ENCODE measurements around the gene GSTM3.

DNA sequence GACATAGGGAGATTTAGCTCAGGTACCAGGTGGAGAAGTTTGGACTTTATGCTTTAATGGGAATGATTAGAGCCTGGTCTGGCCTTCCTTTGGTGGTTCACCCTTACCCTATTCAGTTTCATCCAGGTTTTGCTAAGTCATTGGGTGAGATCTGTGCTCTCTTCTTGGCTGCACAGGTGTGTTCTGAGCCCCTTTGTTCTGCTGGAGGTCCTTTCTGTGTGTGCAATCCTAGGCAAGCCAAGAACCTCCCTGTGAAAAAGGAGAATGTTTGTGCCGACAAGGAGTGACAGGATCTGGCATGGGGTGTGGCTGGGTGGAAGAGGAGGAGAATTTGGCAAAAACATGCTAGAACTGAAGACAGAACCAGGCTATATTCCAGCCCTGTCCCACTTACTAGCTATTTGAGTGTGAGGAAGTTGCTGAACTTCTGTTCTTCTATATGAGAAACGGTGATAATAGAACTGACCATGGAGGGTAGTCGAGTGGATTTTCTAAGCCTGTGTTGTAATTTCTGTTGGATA lies 24.2 kb downstream of the GSTM3 start:
- TF ChIP-seq RAD21 (CRISPR knock-in tag; conservative IDR thresholded peaks at IDR 0.05 in 1 of 2, IDR thresholded peaks at IDR 0.05 in 1 of 2) (no peak), LARP7 (IDR thresholded peaks at IDR 0.05) (no peak), POLR2A (conservative IDR thresholded peaks at IDR 0.05) (no peak), CREB1 (IDR thresholded peaks at IDR 0.05) (no peak), CREB1 (CRISPR knock-in tag; IDR thresholded peaks at IDR 0.05) (no peak), ETV1 (tag; conservative IDR thresholded peaks at IDR 0.05; ENCODE audit: low read depth) (no peak)
- TF ChIP-seq, protein P1, sequence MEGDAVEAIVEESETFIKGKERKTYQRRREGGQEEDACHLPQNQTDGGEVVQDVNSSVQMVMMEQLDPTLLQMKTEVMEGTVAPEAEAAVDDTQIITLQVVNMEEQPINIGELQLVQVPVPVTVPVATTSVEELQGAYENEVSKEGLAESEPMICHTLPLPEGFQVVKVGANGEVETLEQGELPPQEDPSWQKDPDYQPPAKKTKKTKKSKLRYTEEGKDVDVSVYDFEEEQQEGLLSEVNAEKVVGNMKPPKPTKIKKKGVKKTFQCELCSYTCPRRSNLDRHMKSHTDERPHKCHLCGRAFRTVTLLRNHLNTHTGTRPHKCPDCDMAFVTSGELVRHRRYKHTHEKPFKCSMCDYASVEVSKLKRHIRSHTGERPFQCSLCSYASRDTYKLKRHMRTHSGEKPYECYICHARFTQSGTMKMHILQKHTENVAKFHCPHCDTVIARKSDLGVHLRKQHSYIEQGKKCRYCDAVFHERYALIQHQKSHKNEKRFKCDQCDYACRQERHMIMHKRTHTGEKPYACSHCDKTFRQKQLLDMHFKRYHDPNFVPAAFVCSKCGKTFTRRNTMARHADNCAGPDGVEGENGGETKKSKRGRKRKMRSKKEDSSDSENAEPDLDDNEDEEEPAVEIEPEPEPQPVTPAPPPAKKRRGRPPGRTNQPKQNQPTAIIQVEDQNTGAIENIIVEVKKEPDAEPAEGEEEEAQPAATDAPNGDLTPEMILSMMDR (IDR thresholded peaks at IDR 0.05 in 2 of 3, conservative IDR thresholded peaks at IDR 0.05 in 1 of 3; ENCODE audit: insufficient read depth in 2 of 3, low read depth in 1 of 3, low read length in 3 of 3): no peak
- TF ChIP-seq, protein P2, sequence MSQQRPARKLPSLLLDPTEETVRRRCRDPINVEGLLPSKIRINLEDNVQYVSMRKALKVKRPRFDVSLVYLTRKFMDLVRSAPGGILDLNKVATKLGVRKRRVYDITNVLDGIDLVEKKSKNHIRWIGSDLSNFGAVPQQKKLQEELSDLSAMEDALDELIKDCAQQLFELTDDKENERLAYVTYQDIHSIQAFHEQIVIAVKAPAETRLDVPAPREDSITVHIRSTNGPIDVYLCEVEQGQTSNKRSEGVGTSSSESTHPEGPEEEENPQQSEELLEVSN (IDR thresholded peaks at IDR 0.05; ENCODE audit: borderline replicate concordance in 1 of 2, extremely low read depth in 1 of 2, insufficient read depth in 1 of 2, insufficient read length in 1 of 2, low read depth in 1 of 2, low read length in 1 of 2, poor library complexity in 1 of 2, severe bottlenecking in 1 of 2): no peak
